Measurements from ENCODE around the gene ZBTB22.

Gene ZBTB22

GRCh38 chr6:33279971-33280511 lies 37.5 kb downstream of the ZBTB22 start:
- peak; percentile 69 for DNase-seq (ENCODE audit: low read depth)
- peak; percentile 69 for TF ChIP-seq CTCF (conservative IDR thresholded peaks at IDR 0.05; ENCODE audit: low read depth, low read length)
- no peak overlapping the region for H3K4me3 ChIP-seq (ENCODE audit: low read depth, low read length)

DNA sequence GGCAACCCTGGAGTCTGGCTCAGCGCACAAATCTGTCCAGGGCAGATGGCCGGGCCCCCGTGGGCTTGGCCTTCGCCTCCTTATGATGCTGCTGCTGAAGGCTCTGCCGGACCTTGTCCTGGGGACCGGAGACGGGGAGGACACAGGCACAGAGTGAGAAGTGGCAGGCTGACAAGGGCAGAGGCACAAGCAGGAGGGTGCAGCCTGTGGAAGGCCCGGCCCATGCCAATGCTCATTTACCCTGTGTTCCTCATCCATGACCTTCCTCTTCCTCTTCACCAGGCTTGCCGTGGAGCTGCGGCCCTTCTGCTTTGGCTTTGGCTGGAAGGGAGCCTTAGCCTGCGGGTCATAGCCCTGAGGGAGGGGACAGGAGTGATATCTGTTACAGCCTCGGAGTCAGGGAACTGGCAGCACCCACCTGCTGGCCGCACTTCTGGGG lies 38.3 kb downstream of the ZBTB22 start:
- DNase-seq (ENCODE audit: low read depth): no peak
- H3K4me3 ChIP-seq (ENCODE audit: low read depth, low read length): no peak overlapping the region
- TF ChIP-seq CTCF (conservative IDR thresholded peaks at IDR 0.05; ENCODE audit: low read depth, low read length): no peak

DNA sequence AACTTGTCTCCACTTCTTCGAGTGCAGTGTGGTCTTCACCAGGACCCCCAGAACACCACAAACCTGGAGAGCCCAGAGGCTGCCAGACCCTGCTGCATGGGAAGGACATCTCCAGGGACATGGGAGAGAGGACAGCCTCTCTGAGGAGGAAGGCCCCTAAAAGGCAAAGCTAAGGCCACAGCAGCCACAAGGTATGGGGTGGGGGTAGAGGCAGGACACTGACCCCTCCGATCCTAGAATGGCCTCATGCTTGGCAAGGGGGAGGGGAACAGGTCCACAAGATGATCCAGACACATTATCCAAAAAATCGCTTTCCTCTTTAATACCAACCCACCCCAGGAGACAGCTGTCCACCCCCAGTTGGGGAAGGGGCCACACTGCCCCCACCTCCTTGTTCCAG lies 38.7 kb downstream of the ZBTB22 start:
- H3K4me3 ChIP-seq (ENCODE audit: low read depth, low read length): no peak overlapping the region
- TF ChIP-seq CTCF (conservative IDR thresholded peaks at IDR 0.05; ENCODE audit: low read depth, low read length): no peak
- DNase-seq (ENCODE audit: low read depth): no peak

DNA sequence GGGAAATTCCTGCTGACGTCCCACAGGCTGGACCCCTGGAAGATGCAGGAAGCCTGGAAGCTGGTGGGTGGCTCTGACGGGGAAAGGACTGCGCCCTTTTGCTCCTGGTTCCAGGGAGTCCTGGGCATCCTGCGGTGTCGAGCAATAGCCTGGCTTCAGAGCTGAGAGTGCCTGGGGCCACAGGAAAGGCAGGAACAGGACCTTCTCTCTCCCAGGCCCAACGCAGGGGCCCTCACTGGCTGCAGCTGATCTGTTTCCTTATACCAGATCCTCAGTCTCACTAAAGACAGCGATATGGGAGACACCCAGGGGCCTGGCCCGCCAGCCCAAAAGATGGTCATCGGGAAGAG lies 39.2 kb downstream of the ZBTB22 start:
- no peak for DNase-seq (ENCODE audit: low read depth)
- no peak overlapping the region for H3K4me3 ChIP-seq (ENCODE audit: low read depth, low read length)
- TF ChIP-seq CTCF (conservative IDR thresholded peaks at IDR 0.05; ENCODE audit: low read depth, low read length): no peak

DNA sequence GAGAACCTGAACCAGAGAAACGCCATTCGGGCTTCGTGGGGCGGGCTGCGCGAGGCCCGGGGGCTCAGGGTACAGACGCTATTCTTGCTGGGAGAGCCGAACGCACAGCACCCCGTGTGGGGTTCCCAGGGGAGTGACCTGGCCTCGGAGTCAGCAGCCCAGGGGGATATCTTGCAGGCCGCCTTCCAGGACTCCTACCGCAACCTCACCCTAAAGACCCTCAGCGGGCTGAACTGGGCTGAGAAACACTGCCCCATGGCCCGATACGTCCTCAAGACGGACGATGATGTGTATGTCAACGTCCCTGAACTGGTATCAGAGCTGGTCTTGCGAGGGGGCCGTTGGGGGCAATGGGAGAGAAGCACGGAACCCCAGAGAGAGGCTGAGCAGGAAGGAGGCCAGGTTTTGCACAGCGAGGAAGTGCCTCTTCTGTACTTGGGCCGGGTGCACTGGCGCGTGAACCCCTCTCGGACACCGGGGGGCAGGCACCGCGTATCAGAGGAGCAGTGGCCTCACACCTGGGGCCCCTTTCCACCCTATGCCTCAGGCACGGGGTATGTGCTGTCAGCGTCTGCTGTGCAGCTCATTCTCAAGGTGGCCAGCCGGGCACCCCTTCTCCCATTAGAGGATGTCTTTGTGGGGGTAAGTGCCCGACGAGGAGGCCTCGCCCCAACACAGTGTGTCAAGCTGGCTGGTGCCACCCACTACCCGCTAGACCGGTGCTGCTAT lies 39.7 kb downstream of the ZBTB22 start:
- no peak for DNase-seq (ENCODE audit: low read depth)
- peak overlapping the region; percentile 70 for H3K4me3 ChIP-seq (ENCODE audit: low read depth, low read length)
- no peak for TF ChIP-seq CTCF (conservative IDR thresholded peaks at IDR 0.05; ENCODE audit: low read depth, low read length)

DNA sequence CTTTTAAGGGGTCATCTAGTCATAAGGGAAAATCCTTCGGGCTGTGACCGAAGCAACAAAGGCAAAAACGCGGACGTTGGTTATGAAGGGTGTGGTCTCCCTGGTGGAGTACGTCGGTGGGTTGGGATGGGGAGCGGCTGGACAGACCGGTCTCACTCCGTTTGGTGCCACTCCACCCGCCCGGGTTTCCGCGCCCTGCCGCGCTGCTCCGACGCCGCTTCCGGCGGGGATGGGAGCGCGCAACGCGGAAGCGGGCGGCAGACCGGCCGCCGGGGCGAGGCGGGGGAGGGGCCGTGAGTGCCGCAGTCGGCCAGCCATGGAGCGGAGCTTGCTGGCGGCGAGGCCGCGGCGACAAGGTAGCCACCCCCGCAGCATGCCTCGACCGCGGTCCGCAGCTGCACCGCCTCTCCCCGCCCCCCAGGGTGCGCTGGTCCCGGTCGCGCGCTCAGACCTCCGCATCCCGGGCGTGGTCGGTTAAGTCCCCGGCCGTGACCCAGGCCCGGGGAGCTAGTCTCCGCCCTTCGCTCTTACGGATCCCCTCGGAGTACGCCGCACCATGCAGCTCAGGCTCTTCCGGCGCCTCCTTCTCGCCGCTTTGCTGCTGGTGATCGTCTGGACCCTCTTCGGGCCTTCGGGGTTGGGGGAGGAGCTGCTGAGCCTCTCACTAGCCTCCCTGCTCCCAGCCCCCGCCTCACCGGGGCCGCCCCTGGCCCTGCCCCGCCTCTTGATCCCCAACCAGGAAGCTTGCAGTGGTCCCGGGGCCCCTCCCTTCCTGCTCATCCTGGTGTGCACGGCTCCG lies 40.5 kb downstream of the ZBTB22 start, which contains the start of gene B3GALT4:
Gene B3GALT4, plus strand, starts transcription at position 260 of the 799 bp plus-strand sequence. Its CDS starts 297 bp downstream, at position 557.
- H3K4me3 ChIP-seq (ENCODE audit: low read depth, low read length): peak within 1 kb of the TSS; percentile 70
- peak; percentile 75 for DNase-seq (ENCODE audit: low read depth)

More for the DNA sequence above, 40.5 kb downstream of the ZBTB22 start, which contains the start of gene B3GALT4:
- TF ChIP-seq CTCF (conservative IDR thresholded peaks at IDR 0.05; ENCODE audit: low read depth, low read length): peak; percentile 42

All from choroid plexus epithelial cell (primary cell).